Body of pancreas (tissue), 4 donors: ENCODE measurements around the gene TXNDC5. TPM values are rescaled to one million over a fixed set of nuclear protein-coding genes. Genes with fewer than 3 reads are reported as not detected.

Source experiments
- ATAC-seq: fragments of 150-250 bp; one replicate; pipeline ENCODE4 v1.9.1; 2016
- DNase-seq, 4 donors: peaks; one replicate each; pipeline ENCODE4 v3.0.0-alpha.2; 2019
- H3K27ac ChIP-seq, 4 donors: fragments of 200-600 bp; sonication (generic); 1 replicate in 3 of 4; 2 replicates in 1 of 4; pipeline versions ENCODE4 v1.5.1 to v1.6.1; 2016 to 2019; ENCODE audit warnings: mild to moderate bottlenecking in 1 of 4, mixed read lengths in 1 of 4, moderate library complexity in 1 of 4
- H3K27me3 ChIP-seq, 2 donors: fragments of 200-600 bp; sonication (generic); one replicate each; pipeline ENCODE4 v1.6.0; 2016; ENCODE audit warnings: mild to moderate bottlenecking in 1 of 2
- H3K36me3 ChIP-seq, 2 donors: fragments of 200-600 bp; sonication (generic); replicated peaks in 1 of 2; 2 replicates each; pipeline ENCODE4 v1.5.1; 2016; ENCODE audit warnings: low read depth in 2 of 2; ENCODE audit not compliant: insufficient read depth in 1 of 2
- H3K4me1 ChIP-seq: fragments of 200-600 bp; sonication (generic); one replicate; pipeline ENCODE4 v1.6.0; 2016
- H3K4me3 ChIP-seq, 2 donors: fragments of 200-600 bp; sonication (generic); 1 replicate in 1 of 2; 2 replicates in 1 of 2; pipeline ENCODE4 v1.5.1; 2016 to 2019
- H3K9me3 ChIP-seq, 3 donors: fragments of 200-600 bp; sonication (generic); 1 replicate in 2 of 3; 2 replicates in 1 of 3; pipeline ENCODE4 v1.5.1; 2016
- POLR2A ChIP-seq, 3 donors: fragments of 450-650 bp; IDR thresholded peaks; one replicate each; pipeline ENCODE4 v1.6.1; 2016; ENCODE audit warnings: antibody characterized with exemption in 3 of 3, mild to moderate bottlenecking in 2 of 3
- WGBS, 2 donors: methylation state at CpG; one replicate each; pipeline ENCODE4 v1.1.5; 2017; 5-methylcytosine and 5-hydroxymethylcytosine counted together
- intact Hi-C: fragments of 100-400 bp; cut with DNase I; formaldehyde crosslinking; loops from one replicate; pipeline ENCODE4 v1.15.1; 2023
- total RNA-seq, 2 donors: library from RNA; depleted of rRNA; stranded (reverse); fragments of >200 nt; gene quantifications; one replicate each; pipeline ENCODE4 v1.1.0, GENCODE V29; 2016
- TF ChIP-seq, protein P1 (sequence below), 7 experiments: fragments of 450-650 bp in 4 of 7; fragments of 200-600 bp in 3 of 7; sonication (generic) in 3 of 7; IDR thresholded peaks; one replicate each; pipeline ENCODE4 v1.5.1; 2016 to 2019; ENCODE audit warnings: antibody characterized with exemption in 7 of 7

The TXNDC5 gene
- total RNA-seq, 2 donors from 2014 or later = 104 to 112 TPM

DNA sequence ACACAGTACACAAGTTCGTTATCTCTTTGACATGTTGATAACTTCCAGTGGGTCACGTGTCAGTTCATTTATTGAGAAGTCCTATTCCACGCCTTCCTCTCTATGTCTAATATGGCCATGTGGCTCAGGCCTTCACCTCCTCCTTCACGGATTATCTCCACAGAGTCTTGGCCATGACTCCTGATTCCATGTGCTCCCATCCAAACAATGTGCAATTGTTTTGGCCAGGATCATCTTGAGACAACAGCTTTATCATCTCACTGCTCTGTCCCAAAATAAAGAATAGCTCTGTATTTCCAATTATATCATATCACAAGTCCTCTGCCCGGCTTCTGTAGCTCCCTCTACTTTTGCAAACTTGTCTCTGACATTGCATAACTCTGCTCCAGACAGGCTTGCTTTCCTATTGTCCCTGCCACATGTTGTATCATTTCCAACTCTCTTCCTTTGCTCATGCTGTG is 11.1 kb upstream of the TXNDC5 start:
- ATAC-seq = no peak
- TF ChIP-seq POLR2A (IDR thresholded peaks at IDR 0.05) = no peak
- TF ChIP-seq, protein P1, sequence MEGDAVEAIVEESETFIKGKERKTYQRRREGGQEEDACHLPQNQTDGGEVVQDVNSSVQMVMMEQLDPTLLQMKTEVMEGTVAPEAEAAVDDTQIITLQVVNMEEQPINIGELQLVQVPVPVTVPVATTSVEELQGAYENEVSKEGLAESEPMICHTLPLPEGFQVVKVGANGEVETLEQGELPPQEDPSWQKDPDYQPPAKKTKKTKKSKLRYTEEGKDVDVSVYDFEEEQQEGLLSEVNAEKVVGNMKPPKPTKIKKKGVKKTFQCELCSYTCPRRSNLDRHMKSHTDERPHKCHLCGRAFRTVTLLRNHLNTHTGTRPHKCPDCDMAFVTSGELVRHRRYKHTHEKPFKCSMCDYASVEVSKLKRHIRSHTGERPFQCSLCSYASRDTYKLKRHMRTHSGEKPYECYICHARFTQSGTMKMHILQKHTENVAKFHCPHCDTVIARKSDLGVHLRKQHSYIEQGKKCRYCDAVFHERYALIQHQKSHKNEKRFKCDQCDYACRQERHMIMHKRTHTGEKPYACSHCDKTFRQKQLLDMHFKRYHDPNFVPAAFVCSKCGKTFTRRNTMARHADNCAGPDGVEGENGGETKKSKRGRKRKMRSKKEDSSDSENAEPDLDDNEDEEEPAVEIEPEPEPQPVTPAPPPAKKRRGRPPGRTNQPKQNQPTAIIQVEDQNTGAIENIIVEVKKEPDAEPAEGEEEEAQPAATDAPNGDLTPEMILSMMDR (IDR thresholded peaks at IDR 0.05) = no peak

DNA sequence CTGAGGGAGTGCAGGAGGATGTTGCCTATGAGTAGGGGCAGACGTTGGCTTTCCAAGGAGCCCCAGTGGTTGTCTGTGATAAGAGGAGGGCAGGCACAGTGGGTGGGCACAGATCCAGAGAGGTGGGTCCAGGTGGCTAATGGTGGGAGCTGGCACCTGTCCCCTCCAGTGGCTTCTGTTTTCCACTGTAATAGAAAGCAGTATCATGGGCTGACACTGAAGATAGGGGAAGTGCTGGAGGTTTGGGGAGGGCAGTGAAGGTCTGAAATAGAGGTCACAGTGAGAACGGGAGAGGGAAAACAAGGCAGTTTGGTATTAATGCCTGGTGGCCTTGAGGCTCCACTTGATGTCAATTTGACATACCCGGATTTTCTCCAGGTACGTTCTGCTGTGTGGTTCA is 10.5 kb upstream of the TXNDC5 start:
- DNase-seq = no peak
- WGBS, 2 donors = 47 to 51% methylated on average over 4 of the region's 4 CpGs
- no peak for TF ChIP-seq POLR2A (IDR thresholded peaks at IDR 0.05)
- TF ChIP-seq, protein P1 (IDR thresholded peaks at IDR 0.05) = no peak
- Histone ChIP-seq H3K9me3 (no peaks in the 10 kb centered on the region), H3K36me3 (no peaks in the 10 kb centered on the region), H3K4me1 (no peaks in the 10 kb centered on the region), H3K4me3 (no peak overlapping the region), H3K27me3 (no peaks in the 10 kb centered on the region), H3K27ac (no peak overlapping the region)
- ATAC-seq = no peak
- intact Hi-C loops = no loop called here

More for the DNA sequence above, 11.1 kb upstream of the TXNDC5 start:
- WGBS, 2 donors = 57 to 60% methylated on average over 5 of the region's 5 CpGs
- no peak for DNase-seq
- Histone ChIP-seq H3K9me3 (no peaks in the 10 kb centered on the region), H3K4me3 (no peak overlapping the region), H3K27ac (no peak overlapping the region), H3K4me1 (no peaks in the 10 kb centered on the region), H3K27me3 (no peaks in the 10 kb centered on the region), H3K36me3 (no peaks in the 10 kb centered on the region)
- intact Hi-C loops = no loop called here

DNA sequence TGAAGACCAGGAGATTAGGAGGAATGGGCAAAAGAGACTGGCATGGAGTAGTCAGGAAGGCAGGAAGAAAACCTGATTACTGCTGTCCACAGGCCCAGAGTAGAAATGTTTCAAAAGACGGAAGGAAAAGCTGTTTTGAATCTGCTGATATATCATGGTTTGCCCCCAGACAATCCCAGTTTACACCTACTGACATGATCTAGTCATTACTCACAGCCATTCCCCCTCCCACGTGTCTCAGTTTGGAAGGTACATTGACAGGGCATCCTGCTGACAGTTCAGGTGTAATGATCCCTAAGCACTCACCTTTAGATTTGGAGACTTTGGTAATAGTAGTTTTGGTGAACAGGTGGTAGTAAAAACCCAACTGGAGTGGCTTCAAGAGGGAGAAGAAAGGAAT is 9.8 kb upstream of the TXNDC5 start:
- TF ChIP-seq POLR2A (IDR thresholded peaks at IDR 0.05) = no peak
- TF ChIP-seq, protein P1 (IDR thresholded peaks at IDR 0.05) = no peak
- Histone ChIP-seq H3K4me3 (no peak overlapping the region), H3K27me3 (no peaks in the 10 kb centered on the region), H3K36me3 (no peaks in the 10 kb centered on the region), H3K4me1 (no peaks in the 10 kb centered on the region), H3K9me3 (no peaks in the 10 kb centered on the region), H3K27ac (no peak overlapping the region)
- DNase-seq = no peak
- WGBS, 2 donors = 61% methylated on average over 2 of the region's 2 CpGs
- intact Hi-C loops = no loop called here
- ATAC-seq = no peak

DNA sequence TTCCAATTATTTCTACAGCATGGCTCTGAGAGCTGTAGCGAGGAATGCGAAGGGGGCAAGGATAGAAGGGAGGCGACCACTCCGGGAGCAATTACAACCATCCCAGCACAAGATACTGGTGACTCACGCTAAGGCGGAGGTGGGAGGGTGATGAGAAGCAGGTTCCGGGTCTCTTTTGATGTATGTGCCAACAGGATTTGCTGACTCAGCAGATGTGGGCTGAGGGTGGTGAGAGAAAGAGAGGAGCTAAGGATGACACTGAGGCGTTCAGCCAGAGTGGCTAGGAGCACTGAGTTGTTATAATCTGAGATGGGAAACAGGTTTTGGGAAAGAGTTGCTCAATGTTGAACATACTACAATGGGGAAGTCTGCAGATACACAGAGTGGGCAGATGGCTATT is 9.3 kb upstream of the TXNDC5 start:
- Histone ChIP-seq H3K36me3 (no peaks in the 10 kb centered on the region), H3K9me3 (no peaks in the 10 kb centered on the region), H3K27ac (no peak overlapping the region), H3K27me3 (no peaks in the 10 kb centered on the region), H3K4me1 (no peaks in the 10 kb centered on the region), H3K4me3 (no peak overlapping the region)
- WGBS, 2 donors = 65 to 82% methylated on average over 8 of the region's 8 CpGs
- DNase-seq (no peak), ATAC-seq (no peak)
- TF ChIP-seq, protein P1 (IDR thresholded peaks at IDR 0.05) = no peak
- TF ChIP-seq POLR2A (IDR thresholded peaks at IDR 0.05) = no peak
- intact Hi-C loops = no loop called here

DNA sequence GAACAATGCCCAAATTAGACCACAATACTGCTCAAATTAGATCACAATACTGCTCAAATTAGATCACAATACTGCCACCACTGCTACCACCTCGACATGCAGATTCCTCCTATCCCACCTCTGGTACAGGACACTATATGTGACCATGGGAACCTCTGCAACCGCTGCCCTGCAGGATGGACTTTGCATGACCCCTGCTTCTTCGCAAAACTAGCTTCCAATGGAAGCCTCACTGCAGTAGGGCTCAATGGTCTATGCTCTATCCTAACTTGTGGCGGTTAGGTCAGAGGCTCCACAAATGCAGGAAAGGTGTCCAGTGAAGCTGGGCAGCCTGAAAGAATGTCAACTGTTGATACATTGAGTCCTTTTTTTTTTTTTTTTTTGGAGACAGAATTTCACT is 7.8 kb upstream of the TXNDC5 start:
- ATAC-seq (no peak), DNase-seq (no peak)
- Histone ChIP-seq H3K4me1 (no peaks in the 10 kb centered on the region), H3K27me3 (no peaks in the 10 kb centered on the region), H3K4me3 (no peak overlapping the region), H3K9me3 (no peaks in the 10 kb centered on the region), H3K27ac (no peak overlapping the region), H3K36me3 (no peaks in the 10 kb centered on the region)
- intact Hi-C loops = no loop called here
- WGBS, 2 donors = 73 to 80% methylated on average over 4 of the region's 4 CpGs
- TF ChIP-seq POLR2A (IDR thresholded peaks at IDR 0.05) = no peak
- TF ChIP-seq, protein P1 (IDR thresholded peaks at IDR 0.05) = no peak
